PFSK-1 (cell line): Measurements from ENCODE around the gene FBXL19.

Experiments
- FOXP2 ChIP-seq: optimal IDR thresholded peaks from 2 replicates; pipeline ENCODE3; 2011; ENCODE audit warnings: borderline replicate concordance, control low read depth, inconsistent platforms; ENCODE audit not compliant: insufficient read depth; ENCODE audit errors: extremely low read length, extremely low read depth
- POLR2AphosphoS5 ChIP-seq: IDR thresholded peaks from 2 replicates; pipeline ENCODE4 v1.6.1; 2012; ENCODE audit warnings: low read depth, mild to moderate bottlenecking, control low read depth, low read length, moderate library complexity
- REST ChIP-seq, 2 experiments: IDR thresholded peaks; 2 replicates each; pipeline versions ENCODE4 v1.6.1 to v1.8.0; 2011 to 2012; ENCODE audit warnings: low read depth in 2 of 2, low read length in 2 of 2, control low read depth in 1 of 2, inconsistent platforms in 1 of 2, mild to moderate bottlenecking in 1 of 2, moderate library complexity in 1 of 2; ENCODE audit not compliant: insufficient read depth in 1 of 2
- SIN3A ChIP-seq: IDR thresholded peaks from 2 replicates; pipeline ENCODE4 v1.6.1; 2012; ENCODE audit warnings: mild to moderate bottlenecking, low read length, moderate library complexity, borderline replicate concordance; ENCODE audit not compliant: insufficient read depth
- TAF1 ChIP-seq: IDR thresholded peaks from 2 replicates; pipeline ENCODE4 v1.6.1; 2012; ENCODE audit warnings: low read length, control low read depth, borderline replicate concordance; ENCODE audit not compliant: insufficient read depth

The FBXL19 gene

DNA sequence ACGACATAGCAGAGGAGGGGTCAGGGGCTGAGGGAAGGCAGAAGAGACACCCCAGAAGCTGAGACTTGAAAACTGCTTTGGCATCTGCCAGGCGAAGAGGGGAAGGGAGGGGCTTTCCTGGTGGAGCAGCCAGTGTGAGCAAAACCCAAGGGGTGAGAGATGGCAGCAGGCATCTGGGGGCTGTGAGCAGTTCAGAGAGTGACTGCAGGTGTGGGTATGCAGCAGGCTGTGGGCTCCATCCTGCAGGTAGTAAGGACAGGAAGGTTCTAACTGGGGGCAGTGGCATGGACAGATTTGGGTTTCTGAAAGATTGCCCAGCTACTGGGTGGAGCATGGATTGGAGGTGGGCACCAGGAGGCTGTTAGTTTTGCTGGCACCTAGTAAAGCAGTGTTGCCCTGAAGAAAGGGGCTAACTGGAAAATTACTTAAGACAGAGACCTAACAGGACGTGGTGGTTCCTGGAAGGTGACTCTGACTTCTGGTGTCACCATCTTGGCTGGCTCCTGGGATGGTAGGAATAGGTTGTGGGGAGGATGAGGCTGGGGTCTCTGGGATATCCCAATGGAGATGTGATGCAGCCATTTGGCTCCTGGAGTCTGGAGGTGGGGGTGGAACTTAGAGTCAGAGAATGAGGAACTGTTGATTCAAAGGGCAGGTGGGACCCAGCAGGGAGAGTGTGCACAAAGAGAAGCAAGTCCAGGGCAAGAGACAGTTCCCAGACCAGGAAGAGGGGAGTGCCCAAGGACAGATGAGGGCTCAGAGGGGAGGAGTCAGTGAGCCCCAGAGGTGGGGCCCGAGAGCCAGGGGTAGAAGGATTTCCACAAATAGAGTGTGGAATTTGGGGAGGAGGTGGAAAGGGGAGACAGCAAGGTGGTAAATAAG is 40.7 kb upstream of the FBXL19 start:
- TF ChIP-seq POLR2AphosphoS5 (no peak), SIN3A (no peak), FOXP2 (no peak), REST (IDR thresholded peaks at IDR 0.05; ENCODE audit: insufficient read depth in 1 of 2, low read depth in 2 of 2, low read length in 2 of 2) (no peak), TAF1 (no peak)

GRCh38 chr16:30884760-30885159 is 38.6 kb upstream of the FBXL19 start:
- no peak for TF ChIP-seq TAF1
- no peak for TF ChIP-seq POLR2AphosphoS5
- no peak for TF ChIP-seq FOXP2
- TF ChIP-seq REST (IDR thresholded peaks at IDR 0.05; ENCODE audit: insufficient read depth in 1 of 2, low read depth in 2 of 2, low read length in 2 of 2), result no peak
- TF ChIP-seq SIN3A, result no peak

DNA sequence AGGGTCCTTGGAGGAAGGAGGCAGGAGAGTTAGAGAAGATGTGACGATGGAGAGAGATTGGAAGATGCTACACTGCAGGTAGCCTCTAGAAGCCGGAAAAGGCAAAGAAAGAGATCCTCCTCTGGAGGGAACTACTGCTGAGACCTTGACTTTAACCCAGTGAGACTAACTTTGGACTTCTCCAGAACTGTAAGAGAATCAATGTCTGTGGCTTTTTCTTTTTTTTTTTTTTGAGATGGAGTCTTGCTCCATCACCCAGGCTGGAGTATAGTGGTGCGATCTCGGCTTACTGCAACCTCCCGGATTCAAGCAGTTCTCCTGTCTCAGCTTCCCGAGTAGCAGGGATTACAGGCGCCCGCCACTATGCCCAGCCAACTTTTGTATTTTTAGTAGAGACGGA is 38.2 kb upstream of the FBXL19 start:
- TF ChIP-seq FOXP2, result no peak
- no peak for TF ChIP-seq REST (IDR thresholded peaks at IDR 0.05; ENCODE audit: insufficient read depth in 1 of 2, low read depth in 2 of 2, low read length in 2 of 2)
- TF ChIP-seq SIN3A, result no peak
- TF ChIP-seq POLR2AphosphoS5, result no peak
- no peak for TF ChIP-seq TAF1

GRCh38 chr16:30886145-30886544 is 37.2 kb upstream of the FBXL19 start:
- no peak for TF ChIP-seq SIN3A
- no peak for TF ChIP-seq POLR2AphosphoS5
- no peak for TF ChIP-seq REST (IDR thresholded peaks at IDR 0.05; ENCODE audit: insufficient read depth in 1 of 2, low read depth in 2 of 2, low read length in 2 of 2)

GRCh38 chr16:30887927-30888326 is 35.4 kb upstream of the FBXL19 start:
- TF ChIP-seq REST (IDR thresholded peaks at IDR 0.05; ENCODE audit: insufficient read depth in 1 of 2, low read depth in 2 of 2, low read length in 2 of 2) (no peak), FOXP2 (no peak), TAF1 (no peak), POLR2AphosphoS5 (no peak), SIN3A (no peak)
